Fibroblast of pulmonary artery (primary cell): ENCODE data around the gene CCDC50.
A peak's percentile ranks its signal among the peaks of the same experiment; 100 is the strongest.

Source experiments
- DNase-seq: peaks from one replicate; pipeline ENCODE4 v3.0.0-alpha.2; 2010; ENCODE audit warnings: low read depth
- H3K4me3 ChIP-seq: replicated peaks from 2 replicates; pipeline ENCODE4 v1.5.1; 2011; ENCODE audit warnings: low read depth, mild to moderate bottlenecking, control low read depth, low read length, moderate library complexity
- TF ChIP-seq, protein P1 (sequence below): IDR thresholded peaks from 2 replicates; pipeline ENCODE4 v1.5.1; 2011; ENCODE audit warnings: mild to moderate bottlenecking, control low read depth, low read length, inconsistent platforms; ENCODE audit errors: missing control alignments

The CCDC50 gene

DNA sequence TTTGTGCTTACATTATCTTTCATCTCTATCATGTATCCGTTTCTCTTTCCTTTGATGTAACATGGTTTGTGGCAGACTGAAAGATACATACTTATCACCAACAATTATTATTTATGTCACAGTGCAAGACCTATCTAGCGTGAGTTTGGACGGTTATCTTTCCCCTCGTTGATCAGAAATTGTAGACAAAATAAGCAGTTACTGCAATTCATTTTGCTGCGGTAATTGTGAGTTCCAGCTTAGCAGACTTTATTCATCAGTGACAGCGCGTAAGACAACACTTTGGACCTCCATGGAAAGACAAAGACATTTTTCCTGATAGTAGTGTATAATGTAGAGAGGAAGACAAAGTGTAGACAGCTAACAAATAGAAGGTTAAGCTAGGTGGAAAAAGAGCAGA is 52.1 kb downstream of the CCDC50 start:
- no peak overlapping the region for H3K4me3 ChIP-seq
- DNase-seq, result no peak
- TF ChIP-seq, protein P1, sequence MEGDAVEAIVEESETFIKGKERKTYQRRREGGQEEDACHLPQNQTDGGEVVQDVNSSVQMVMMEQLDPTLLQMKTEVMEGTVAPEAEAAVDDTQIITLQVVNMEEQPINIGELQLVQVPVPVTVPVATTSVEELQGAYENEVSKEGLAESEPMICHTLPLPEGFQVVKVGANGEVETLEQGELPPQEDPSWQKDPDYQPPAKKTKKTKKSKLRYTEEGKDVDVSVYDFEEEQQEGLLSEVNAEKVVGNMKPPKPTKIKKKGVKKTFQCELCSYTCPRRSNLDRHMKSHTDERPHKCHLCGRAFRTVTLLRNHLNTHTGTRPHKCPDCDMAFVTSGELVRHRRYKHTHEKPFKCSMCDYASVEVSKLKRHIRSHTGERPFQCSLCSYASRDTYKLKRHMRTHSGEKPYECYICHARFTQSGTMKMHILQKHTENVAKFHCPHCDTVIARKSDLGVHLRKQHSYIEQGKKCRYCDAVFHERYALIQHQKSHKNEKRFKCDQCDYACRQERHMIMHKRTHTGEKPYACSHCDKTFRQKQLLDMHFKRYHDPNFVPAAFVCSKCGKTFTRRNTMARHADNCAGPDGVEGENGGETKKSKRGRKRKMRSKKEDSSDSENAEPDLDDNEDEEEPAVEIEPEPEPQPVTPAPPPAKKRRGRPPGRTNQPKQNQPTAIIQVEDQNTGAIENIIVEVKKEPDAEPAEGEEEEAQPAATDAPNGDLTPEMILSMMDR, result no peak

DNA sequence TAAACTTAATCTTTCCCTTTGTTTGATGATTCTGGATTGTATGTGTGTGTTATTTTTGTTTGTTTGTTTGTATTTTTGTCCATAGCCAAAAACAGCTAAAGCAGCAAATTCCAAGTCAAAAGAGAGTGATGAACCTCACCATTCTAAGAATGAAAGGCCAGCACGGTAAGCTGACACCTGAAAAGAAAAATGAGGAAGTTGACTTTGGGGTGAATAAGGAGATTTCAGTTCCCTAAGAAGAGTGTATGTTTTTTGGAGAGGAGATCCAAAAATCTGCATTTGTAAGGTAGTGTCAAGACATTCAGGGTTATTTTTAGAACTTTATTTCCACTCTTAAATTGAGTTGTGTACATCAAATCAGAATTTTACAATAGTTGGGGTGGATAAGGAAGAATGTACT is 53.5 kb downstream of the CCDC50 start:
- TF ChIP-seq, protein P1, result no peak
- DNase-seq, result no peak
- no peak overlapping the region for H3K4me3 ChIP-seq

DNA sequence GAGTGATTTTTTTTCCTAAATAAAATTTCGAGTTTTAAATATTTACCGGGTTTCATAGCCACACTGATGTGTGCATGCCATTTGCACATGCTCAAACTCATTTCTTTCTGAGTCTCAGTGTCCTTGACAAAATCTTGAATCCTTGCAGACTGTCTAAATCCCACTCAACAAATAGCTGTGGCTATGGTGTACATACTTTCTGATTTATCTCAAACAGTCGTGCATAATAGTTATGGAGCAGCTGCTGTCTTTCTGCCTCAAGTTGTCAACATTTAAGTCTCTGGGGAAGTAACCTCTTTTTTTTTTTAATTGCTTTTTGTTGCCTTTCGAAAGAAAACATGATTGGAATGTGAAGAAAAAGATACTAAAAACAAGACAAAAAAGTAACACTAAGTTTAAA is 53.9 kb downstream of the CCDC50 start:
- H3K4me3 ChIP-seq, result no peak overlapping the region
- TF ChIP-seq, protein P1, result no peak
- DNase-seq, result peak; percentile 77

DNA sequence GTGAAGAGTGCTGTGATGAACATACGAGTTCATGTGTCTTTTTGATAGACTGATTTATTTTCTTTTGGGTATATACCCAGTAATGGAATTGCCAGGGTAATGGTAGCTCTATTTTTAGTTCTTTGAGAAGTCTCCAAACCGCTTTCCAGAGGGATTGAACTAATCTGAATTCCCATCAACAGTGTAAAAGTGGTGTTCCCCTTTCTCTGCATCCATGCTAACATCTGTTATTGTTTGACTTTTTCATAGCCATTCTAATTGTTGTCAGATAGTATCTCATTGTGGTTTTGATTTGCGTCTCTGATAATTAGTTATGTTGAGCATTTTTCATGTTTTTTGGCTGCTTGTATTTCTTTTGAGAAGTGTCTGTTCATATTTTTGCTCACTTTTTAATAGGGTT is 55.9 kb downstream of the CCDC50 start:
- DNase-seq, result no peak
- no peak overlapping the region for H3K4me3 ChIP-seq
- TF ChIP-seq, protein P1, result no peak

DNA sequence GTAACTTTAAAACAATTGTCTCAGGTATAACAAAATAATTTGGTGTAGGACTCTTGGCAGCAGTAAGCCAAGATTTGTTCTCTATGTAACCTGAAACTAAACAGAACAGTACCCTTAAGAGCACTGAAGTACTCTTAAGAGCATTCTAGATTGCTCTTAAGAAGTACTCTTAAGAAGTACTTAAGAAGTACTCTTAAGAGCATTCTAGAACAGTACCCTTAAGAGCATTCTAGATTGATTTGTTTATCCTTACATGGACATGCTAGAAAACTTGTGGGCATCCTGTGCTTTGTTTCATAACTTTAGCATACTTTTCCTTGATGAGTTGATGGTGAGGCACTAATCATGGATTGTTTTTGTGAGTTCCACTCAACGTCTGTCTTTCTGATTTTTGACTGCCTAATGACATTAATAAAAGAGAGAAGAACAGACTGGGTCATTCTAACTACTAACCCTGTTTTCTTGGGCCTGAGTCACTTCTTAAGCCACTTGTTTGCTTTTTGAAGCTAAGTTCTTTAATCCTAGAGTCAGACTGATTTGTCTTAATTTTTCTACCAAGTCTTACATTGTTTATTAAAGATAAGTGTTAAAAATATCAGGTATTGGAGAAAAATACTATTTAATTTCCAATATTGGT is 58.4 kb downstream of the CCDC50 start:
- TF ChIP-seq, protein P1, result no peak
- peak; percentile 27 for DNase-seq
- no peak overlapping the region for H3K4me3 ChIP-seq

DNA sequence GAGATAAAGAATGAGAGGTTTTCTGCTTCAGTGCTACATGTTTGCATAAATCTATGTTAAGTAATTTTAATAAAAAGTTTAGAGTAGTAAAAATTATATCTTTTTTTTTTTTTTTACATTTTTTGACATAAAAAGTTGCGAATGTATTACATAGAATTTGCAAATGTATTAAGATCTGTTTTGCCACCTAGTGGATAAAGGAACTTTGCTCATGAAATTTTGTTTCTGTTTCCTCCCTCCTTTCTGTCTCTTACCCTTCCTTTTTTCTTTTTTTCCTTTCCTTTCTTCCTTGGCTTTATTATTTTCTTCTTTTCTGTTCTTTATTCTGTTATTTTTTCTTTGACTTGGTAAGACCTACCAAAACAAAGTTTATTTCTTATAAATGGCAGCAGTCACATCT is 59.6 kb downstream of the CCDC50 start:
- no peak overlapping the region for H3K4me3 ChIP-seq
- TF ChIP-seq, protein P1, result peak; percentile 40
- peak; percentile 50 for DNase-seq

DNA sequence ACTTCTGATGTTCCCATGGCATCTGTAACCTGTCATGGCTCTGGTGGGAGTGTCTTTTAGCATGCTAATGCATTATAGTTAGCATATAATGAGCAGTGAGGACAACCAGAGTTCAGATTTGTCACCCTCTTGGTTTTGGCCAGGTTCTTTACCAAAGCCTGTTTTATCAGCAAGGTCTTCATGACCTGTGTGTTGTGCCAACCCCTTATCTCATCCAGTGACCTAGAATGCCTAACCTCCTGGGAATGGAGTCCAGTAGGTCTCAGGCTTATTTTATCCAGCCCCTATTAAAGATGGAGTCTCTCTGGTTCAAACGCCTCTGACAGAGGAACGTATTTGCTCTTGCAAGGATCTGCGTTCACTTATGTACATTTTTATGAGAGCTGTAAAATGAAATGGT is 61.4 kb downstream of the CCDC50 start:
- no peak overlapping the region for H3K4me3 ChIP-seq
- DNase-seq, result no peak
- TF ChIP-seq, protein P1, result no peak
